Neural cell (in vitro differentiated cells): ENCODE results near the gene SSUH2.

ENCODE experiments used
- CTCF ChIP-seq: fragments of 450-650 bp; IDR thresholded peaks from 2 replicates; pipeline ENCODE4 v1.5.1; 2014; ENCODE audit warnings: antibody characterized with exemption, mild to moderate bottlenecking, moderate library complexity; ENCODE audit not compliant: poor library complexity, severe bottlenecking
- EZH2 ChIP-seq: fragments of 200-600, 300-800 bp; shearing (Covaris generic), sonication (generic); IDR thresholded peaks from 2 replicates; pipeline ENCODE4 v1.6.1; 2014; ENCODE audit warnings: antibody characterized with exemption, low read length, borderline replicate concordance, mild to moderate bottlenecking; ENCODE audit not compliant: insufficient read depth, poor library complexity, severe bottlenecking
- MXI1 ChIP-seq: fragments of 450-650 bp; conservative IDR thresholded peaks from 2 replicates; pipeline ENCODE4 v1.6.1; 2014; ENCODE audit warnings: antibody characterized with exemption, mild to moderate bottlenecking; ENCODE audit not compliant: poor library complexity, severe bottlenecking
- POLR2AphosphoS5 ChIP-seq: IDR thresholded peaks from 2 replicates; pipeline ENCODE4 v1.6.1; 2012
- RAD21 ChIP-seq: fragments of 450-650 bp; conservative IDR thresholded peaks from 2 replicates; pipeline ENCODE4 v1.6.1; 2014; ENCODE audit warnings: antibody characterized with exemption, mild to moderate bottlenecking, moderate library complexity
- REST ChIP-seq: IDR thresholded peaks from 2 replicates; pipeline ENCODE4 v1.6.1; 2012; ENCODE audit warnings: borderline replicate concordance
- SMC3 ChIP-seq: fragments of 450-650 bp; conservative IDR thresholded peaks from 2 replicates; pipeline ENCODE4 v1.6.1; 2014; ENCODE audit warnings: antibody characterized with exemption, mild to moderate bottlenecking, moderate library complexity; ENCODE audit not compliant: poor library complexity
- TAF1 ChIP-seq: IDR thresholded peaks from 2 replicates; pipeline ENCODE4 v1.6.1; 2012; ENCODE audit warnings: low read depth

- TF ChIP-seq EZH2: no peak
- TF ChIP-seq CTCF: no peak
- TF ChIP-seq POLR2AphosphoS5: no peak
- no peak for TF ChIP-seq RAD21
- no peak for TF ChIP-seq TAF1
- TF ChIP-seq REST: no peak
- TF ChIP-seq MXI1: no peak
- TF ChIP-seq SMC3: no peak
Measured at GRCh38 chr3:8595252-8595651, 49.3 kb downstream of the SSUH2 start.
